Right ventricle myocardium superior (tissue), 1 donor: Measurements from ENCODE around the gene SNAI1. TPM values are rescaled to one million over a fixed set of nuclear protein-coding genes. Genes with fewer than 3 reads are reported as not detected.
"Not testable (repeated sequence)": the region's sequence is repeated elsewhere in the genome, so short reads cannot be mapped to it uniquely, and the experiment has no call there.

ENCODE experiments used
- ATAC-seq: fragments of 200-7000 bp; cut with Tn5 transposase; one replicate; pipeline ENCODE4 v1.9.1; 2020; ENCODE audit warnings: mild to moderate bottlenecking; ENCODE audit not compliant: poor library complexity
- DNase-seq: peaks from one replicate; pipeline ENCODE4 v3.0.0-alpha.2; 2020
- intact Hi-C: fragments of 100-400 bp; cut with DNase I; formaldehyde crosslinking; loops from one replicate; pipeline ENCODE4 v1.11.2; 2022
- total RNA-seq: library from RNA; stranded (reverse); fragmentation: NEBNext Ultra II Directional; extraction: Animal tissue kit (Norgen Biotek cat#: 25700); gene quantifications from one replicate; pipeline ENCODE4 v1.2.1, GENCODE V29; 2021
- donor health status: DM: no; HTN: yes; CAD: no; lungs with severe emphysema.

SNAI1 gene
- total RNA-seq, 1 donor from 2014 or later: 0.81 TPM

GRCh38 chr20:49983123-49983847, 505 bp downstream of the SNAI1 start:
- DNase-seq (no peak), ATAC-seq (no peak)

GRCh38 chr20:49983848-49984408, 1.1 kb downstream of the SNAI1 start:
- ATAC-seq: no peak
- peak; percentile 61 for DNase-seq
- intact Hi-C loops: loop anchor here (5.0 kb wide), 2 partner anchors 103 to 193 kb away; no protein-coding TSS in a partner anchor

More at GRCh38 chr20:49983123-49983847, 505 bp downstream of the SNAI1 start:
- intact Hi-C loops: loop anchor here (5.0 kb wide), 2 partner anchors 104 to 194 kb away; no protein-coding TSS in a partner anchor

- ATAC-seq: no peak
- intact Hi-C loops: loop anchor here (5.0 kb wide), 2 partner anchors 103 to 193 kb away; no protein-coding TSS in a partner anchor
- DNase-seq: no peak
Measured at GRCh38 chr20:49984426-49985153, 1.8 kb downstream of the SNAI1 start.

GRCh38 chr20:49985157-49985556, 2.4 kb downstream of the SNAI1 start:
- intact Hi-C loops: no loop called here
- DNase-seq: no peak
- ATAC-seq: no peak

DNA sequence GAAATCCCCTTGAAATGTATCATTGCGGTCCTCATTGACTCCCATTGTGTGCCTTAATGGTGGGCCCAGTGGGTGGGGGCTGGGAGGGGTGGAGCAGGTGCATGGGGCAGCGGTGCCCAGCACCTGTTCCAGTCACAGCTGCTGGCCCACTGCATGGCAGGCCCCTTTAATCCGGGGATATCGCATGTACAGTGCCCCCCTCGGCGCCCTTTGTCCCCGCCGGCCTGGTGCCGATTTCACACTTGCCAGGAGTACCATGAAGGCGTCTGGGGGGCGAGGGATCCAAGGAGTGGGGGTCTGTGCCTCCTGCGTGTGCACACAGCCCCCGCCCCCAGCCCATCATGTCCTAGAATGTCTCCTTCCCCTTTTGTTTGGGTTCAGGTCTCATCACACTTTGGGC, 2.8 kb downstream of the SNAI1 start:
- DNase-seq: no peak
- intact Hi-C loops: no loop called here
- ATAC-seq: no peak

GRCh38 chr20:49986049-49986448, 3.3 kb downstream of the SNAI1 start:
- intact Hi-C loops: no loop called here
- DNase-seq: no peak
- ATAC-seq: no peak

- intact Hi-C loops: no loop called here
- ATAC-seq: no peak
- no peak for DNase-seq
Measured at GRCh38 chr20:49987015-49987867, 4.5 kb downstream of the SNAI1 start.

DNA sequence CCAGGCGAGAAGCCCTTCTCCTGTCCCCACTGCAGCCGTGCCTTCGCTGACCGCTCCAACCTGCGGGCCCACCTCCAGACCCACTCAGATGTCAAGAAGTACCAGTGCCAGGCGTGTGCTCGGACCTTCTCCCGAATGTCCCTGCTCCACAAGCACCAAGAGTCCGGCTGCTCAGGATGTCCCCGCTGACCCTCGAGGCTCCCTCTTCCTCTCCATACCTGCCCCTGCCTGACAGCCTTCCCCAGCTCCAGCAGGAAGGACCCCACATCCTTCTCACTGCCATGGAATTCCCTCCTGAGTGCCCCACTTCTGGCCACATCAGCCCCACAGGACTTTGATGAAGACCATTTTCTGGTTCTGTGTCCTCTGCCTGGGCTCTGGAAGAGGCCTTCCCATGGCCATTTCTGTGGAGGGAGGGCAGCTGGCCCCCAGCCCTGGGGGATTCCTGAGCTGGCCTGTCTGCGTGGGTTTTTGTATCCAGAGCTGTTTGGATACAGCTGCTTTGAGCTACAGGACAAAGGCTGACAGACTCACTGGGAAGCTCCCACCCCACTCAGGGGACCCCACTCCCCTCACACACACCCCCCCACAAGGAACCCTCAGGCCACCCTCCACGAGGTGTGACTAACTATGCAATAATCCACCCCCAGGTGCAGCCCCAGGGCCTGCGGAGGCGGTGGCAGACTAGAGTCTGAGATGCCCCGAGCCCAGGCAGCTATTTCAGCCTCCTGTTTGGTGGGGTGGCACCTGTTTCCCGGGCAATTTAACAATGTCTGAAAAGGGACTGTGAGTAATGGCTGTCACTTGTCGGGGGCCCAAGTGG, 5.3 kb downstream of the SNAI1 start:
- DNase-seq: no peak
- ATAC-seq: no peak
- intact Hi-C loops: no loop called here

DNA sequence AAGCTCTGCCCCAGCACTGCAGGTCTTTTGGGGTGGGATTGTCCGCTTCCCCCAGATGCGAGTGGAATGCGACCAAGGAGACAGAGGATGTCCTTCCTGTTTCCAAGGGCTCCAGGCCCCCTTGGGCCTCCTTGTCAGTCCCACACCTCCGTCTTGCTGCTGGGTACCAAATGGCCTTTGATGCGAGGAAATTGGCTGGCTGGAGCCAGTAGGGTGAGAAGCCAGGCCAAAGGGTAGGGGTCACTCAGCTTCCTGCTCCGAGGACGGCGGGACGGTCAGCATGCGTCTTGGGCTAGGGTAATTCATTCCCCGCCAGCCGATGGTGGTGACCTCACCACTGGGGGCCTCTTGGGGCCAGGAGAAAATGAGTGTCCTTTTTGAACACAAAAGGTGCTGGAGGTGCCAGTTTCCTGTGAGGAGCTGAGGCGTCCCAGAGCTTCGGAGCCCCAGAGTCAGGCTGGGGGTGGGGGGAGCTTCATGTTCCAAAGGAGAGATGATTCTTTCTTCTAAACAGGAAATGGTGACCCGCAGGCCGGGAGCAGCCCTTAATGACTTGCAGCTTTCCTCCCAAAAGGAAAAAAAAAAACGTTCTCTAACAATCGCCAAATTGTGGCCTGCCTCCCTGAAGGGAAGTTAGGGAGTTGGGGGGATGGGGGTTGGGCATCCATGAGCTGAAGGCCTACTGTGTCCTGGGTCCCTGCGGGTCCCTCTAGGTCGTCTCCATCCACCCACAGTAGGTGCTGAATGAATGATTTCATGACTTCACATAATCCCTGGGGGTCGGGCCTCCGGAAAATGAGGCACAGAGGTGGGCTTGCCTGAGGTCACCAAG, 6.7 kb downstream of the SNAI1 start:
- intact Hi-C loops: no loop called here
- DNase-seq (peak; percentile 79), ATAC-seq (peak; percentile 63)

DNA sequence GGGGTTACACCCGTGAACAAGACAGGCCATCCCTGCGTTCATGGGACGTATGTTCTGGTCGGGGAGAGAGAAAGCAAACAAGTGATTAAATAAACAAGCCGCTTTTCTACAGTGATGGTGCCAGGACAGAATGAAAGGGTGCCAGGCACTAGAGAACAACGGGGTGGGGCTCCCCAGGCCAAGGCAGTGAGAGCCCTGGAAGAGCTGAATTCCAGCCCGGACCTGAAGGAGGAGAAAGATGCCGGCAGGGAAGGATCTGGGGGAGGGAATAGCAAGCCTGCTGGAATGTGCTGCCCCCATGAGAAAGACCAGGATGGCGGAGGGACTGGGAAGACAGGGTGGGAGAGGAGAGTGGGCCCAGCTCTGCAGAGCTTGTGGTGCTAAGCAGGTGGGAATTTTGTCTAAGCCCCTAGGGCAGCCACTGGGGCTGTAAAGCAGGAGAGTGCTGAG, 7.5 kb downstream of the SNAI1 start:
- ATAC-seq (no peak), DNase-seq (no peak)
- intact Hi-C loops: no loop called here

DNA sequence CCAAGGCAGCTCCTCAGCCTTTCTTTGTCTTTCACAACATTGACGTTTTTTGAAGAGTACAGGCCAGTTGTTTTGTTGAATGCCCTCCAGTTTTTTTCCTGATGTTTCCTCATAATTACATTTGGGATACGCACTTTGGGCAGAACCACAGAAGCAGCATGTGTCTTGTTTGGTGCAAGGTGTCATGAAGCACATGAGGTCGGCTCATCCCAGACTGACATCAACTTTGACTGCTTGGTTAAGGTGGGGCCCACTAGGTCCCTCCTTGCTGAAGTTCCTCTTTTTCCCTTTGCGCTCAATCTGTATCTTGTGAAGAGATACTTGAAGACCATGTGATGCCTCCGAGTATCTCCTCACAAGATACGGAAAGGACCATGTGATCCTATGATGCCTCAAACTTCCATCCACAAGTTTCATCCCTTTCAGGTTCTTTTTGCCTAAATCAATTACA, 10.5 kb downstream of the SNAI1 start:
- intact Hi-C loops: no loop called here
- DNase-seq (no peak), ATAC-seq (peak; percentile 33)

DNA sequence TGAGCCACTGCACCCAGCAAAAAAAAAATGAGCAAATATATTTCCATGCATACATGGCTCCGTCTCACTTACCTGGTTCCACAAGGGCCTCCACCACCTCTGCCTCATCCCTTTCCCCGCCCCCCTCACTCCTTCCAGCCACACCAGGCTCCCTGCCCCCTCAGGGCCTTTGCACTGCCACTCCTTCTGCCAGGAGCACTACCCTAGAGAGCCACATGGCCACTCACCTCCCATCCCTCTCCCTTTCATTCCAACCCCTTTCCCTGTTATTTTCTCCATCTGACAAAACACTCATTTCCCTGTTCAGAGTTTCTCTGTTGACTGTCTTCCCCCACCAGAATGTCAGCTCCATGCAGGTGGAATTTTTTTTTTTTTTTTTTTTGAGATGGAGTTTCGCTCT, 12.8 kb downstream of the SNAI1 start:
- intact Hi-C loops: no loop called here
- ATAC-seq: no peak
- no peak for DNase-seq

DNA sequence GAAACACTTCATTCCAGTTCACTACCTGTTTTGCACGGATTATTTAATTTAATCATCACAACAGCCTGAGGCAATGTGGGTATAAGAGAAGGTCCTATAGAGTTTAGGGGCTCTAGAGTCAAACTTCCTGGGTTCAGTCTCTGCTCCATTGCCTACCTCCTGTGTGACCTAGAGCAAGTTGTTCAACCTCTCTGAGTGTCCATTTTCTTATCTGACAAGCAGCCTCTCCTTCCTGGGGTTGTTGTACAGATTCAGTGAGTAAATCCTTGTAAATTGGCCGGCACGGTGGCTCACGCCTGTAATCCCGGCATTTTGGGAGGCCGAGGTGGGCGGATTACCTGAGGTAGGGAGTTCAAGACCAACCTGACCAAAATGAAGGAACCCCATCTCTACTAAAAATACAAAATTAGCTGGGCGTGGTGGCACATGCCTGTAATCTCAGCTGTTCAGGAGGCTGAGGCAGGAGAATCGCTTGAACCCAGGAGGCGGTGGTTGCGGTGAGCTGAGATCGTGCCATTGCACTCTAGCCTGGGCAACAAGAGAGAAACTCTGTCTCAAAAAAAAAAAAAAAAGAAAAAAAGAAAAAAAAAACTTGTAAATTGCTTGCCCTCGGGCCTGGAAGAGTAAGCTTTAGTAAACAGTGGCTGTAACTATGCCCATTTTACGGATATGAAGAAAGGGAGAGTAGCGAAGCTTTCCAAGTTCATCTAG, 15.9 kb downstream of the SNAI1 start:
- DNase-seq, intact Hi-C loops, ATAC-seq: not testable (repeated sequence)

DNA sequence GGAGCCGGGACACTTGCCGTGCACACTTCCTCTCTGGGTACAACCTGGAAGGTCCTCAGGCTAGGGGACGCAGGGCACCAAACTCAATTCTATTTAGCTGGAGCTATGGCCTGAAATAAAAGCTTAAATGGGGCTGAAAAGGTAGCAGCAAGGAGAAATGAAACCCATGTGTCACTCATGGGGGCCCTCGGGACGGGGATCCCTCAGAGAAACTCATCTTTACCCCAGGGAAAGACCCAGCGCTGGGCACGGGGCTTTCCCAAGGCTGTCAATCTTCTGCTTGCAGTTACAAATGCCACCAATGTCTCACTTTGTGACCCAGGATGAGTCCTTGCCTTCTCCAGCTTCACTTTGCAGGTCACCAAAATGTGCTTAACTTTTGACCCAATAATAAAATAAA, 16.5 kb downstream of the SNAI1 start:
- intact Hi-C loops: no loop called here

GRCh38 chr20:50000548-50001222, 17.9 kb downstream of the SNAI1 start:
- DNase-seq, ATAC-seq, intact Hi-C loops: not testable (repeated sequence)

More for the DNA sequence above, 16.5 kb downstream of the SNAI1 start:
- ATAC-seq (no peak), DNase-seq (no peak)

DNA sequence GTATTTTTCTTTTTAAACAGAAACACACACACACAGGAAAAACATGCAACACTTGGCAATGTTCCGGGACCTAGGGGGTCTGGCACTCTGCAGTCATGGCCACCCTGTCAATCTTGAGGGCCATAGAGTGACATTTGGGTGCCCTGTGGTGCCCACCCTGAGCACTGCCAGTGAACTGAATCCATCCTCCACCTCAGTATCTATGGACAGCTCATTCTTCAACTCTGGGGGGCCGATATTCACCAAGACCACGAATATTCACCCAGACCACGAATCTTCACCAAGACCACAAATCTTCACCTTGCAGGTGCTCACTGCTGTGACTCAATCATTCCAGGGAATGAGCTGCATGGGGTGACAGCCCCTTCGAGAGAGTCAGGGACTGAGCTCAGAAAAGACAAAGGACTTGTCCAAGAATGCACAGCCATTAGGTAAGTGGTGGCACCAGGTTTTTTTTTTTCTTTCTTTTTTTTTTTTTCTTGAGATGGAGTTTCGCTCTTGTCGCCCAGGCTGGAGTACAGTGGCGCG, 19.1 kb downstream of the SNAI1 start:
- DNase-seq: no peak
- ATAC-seq: no peak
- intact Hi-C loops: no loop called here
